ENCODE measurements around the gene C1orf21.

Gene C1orf21

DNA sequence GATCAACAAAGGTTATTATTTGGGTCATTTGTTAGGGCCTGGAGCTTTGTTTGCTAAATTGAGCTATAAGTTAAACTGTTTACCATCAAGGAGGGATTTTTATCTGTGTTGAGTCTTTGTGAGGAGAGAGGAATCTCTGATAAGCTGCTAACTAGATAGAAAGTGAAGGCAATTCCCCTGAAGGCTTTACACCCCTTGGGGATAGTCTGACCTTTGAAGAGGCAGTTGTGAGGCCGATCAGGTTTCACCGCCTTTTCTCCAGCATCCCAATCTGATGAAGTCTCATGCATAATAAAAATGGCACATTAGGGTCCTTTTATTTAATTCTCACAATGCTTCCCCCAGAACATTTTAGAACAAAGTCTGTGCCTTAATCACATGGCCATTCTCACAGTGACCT is 21.8 kb downstream of the C1orf21 start (continued):
- no peak for TF ChIP-seq TSHZ2 (CRISPR knock-in tag; IDR thresholded peaks at IDR 0.05)
- TF ChIP-seq, protein P1, sequence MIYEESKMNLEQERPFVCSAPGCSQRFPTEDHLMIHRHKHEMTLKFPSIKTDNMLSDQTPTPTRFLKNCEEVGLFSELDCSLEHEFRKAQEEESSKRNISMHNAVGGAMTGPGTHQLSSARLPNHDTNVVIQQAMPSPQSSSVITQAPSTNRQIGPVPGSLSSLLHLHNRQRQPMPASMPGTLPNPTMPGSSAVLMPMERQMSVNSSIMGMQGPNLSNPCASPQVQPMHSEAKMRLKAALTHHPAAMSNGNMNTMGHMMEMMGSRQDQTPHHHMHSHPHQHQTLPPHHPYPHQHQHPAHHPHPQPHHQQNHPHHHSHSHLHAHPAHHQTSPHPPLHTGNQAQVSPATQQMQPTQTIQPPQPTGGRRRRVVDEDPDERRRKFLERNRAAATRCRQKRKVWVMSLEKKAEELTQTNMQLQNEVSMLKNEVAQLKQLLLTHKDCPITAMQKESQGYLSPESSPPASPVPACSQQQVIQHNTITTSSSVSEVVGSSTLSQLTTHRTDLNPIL (CRISPR knock-in tag; IDR thresholded peaks at IDR 0.05; ENCODE audit: low read depth): no peak
- no peak for TF ChIP-seq ZNF565 (CRISPR knock-in tag; conservative IDR thresholded peaks at IDR 0.05; ENCODE audit: low read depth)

- ATAC-seq: no peak
- TF ChIP-seq TOX (CRISPR knock-in tag; IDR thresholded peaks at IDR 0.05; ENCODE audit: borderline replicate concordance): no peak
- TF ChIP-seq, protein P2, sequence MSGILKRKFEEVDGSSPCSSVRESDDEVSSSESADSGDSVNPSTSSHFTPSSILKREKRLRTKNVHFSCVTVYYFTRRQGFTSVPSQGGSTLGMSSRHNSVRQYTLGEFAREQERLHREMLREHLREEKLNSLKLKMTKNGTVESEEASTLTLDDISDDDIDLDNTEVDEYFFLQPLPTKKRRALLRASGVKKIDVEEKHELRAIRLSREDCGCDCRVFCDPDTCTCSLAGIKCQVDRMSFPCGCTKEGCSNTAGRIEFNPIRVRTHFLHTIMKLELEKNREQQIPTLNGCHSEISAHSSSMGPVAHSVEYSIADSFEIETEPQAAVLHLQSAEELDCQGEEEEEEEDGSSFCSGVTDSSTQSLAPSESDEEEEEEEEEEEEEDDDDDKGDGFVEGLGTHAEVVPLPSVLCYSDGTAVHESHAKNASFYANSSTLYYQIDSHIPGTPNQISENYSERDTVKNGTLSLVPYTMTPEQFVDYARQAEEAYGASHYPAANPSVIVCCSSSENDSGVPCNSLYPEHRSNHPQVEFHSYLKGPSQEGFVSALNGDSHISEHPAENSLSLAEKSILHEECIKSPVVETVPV (CRISPR knock-in tag; IDR thresholded peaks at IDR 0.05): no peak
- no peak for TF ChIP-seq ZNF70 (CRISPR knock-in tag; IDR thresholded peaks at IDR 0.05)
- TF ChIP-seq OSR1 (CRISPR knock-in tag; IDR thresholded peaks at IDR 0.05): no peak
- no peak for TF ChIP-seq CSDC2 (CRISPR knock-in tag; IDR thresholded peaks at IDR 0.05)
- TF ChIP-seq ESRRG (CRISPR knock-in tag; IDR thresholded peaks at IDR 0.05): no peak
- no peak for TF ChIP-seq POU6F1 (CRISPR knock-in tag; IDR thresholded peaks at IDR 0.05; ENCODE audit: borderline replicate concordance, low read depth)
- TF ChIP-seq PPARA (CRISPR knock-in tag; IDR thresholded peaks at IDR 0.05; ENCODE audit: borderline replicate concordance): no peak
- TF ChIP-seq, protein P1 (CRISPR knock-in tag; IDR thresholded peaks at IDR 0.05; ENCODE audit: low read depth): no peak
- TF ChIP-seq ZNF8 (CRISPR knock-in tag; IDR thresholded peaks at IDR 0.05): no peak
Measured at GRCh38 chr1:184409011-184409410, 22.2 kb downstream of the C1orf21 start.

DNA sequence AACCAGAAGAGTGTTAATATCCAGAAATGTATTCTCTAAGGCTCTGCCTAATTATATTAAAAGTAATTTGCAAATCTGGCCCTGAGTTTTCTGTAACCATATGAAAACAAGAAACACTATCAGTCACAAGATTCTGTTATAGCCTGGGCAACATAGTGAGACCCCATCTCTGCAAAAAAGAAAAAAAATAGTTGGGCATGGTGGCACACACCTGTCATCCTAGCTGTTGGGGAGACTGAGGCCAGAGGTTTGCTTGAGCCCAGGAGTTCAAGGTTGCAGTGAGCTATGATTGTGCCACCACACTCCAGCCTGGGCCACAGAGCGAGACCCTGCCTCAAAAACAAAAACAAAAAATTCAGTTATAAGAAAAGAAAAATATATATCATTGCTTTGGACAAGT is 25.6 kb downstream of the C1orf21 start:
- TF ChIP-seq CSDC2 (CRISPR knock-in tag; IDR thresholded peaks at IDR 0.05) (no peak), SNAI2 (CRISPR knock-in tag; IDR thresholded peaks at IDR 0.05) (no peak), PPARA (CRISPR knock-in tag; IDR thresholded peaks at IDR 0.05; ENCODE audit: borderline replicate concordance) (no peak), ZNF70 (CRISPR knock-in tag; IDR thresholded peaks at IDR 0.05) (no peak), ZFP30 (CRISPR knock-in tag; IDR thresholded peaks at IDR 0.05) (no peak)
- TF ChIP-seq, protein P3, sequence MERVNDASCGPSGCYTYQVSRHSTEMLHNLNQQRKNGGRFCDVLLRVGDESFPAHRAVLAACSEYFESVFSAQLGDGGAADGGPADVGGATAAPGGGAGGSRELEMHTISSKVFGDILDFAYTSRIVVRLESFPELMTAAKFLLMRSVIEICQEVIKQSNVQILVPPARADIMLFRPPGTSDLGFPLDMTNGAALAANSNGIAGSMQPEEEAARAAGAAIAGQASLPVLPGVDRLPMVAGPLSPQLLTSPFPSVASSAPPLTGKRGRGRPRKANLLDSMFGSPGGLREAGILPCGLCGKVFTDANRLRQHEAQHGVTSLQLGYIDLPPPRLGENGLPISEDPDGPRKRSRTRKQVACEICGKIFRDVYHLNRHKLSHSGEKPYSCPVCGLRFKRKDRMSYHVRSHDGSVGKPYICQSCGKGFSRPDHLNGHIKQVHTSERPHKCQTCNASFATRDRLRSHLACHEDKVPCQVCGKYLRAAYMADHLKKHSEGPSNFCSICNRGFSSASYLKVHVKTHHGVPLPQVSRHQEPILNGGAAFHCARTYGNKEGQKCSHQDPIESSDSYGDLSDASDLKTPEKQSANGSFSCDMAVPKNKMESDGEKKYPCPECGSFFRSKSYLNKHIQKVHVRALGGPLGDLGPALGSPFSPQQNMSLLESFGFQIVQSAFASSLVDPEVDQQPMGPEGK (CRISPR knock-in tag; IDR thresholded peaks at IDR 0.05; ENCODE audit: borderline replicate concordance): no peak
- no peak for ATAC-seq

DNA sequence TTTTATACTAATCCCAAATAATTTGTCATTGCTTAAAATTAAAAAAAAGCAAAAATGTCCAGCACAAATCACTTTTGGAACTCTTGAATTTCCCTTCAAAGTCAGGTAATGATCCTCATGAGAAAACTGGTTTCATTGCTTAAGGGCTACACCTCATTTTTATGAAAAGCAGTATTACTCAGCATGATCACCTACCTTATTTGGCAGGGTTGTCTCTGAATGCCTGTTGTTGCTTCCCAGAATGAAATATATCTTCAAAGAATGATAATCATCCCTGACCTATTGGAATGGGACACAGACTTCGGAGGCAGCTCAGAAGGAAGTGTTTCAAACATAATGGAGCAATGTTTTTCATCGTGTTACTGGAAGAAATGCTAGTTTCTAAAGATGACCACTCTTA is 29.7 kb downstream of the C1orf21 start:
- TF ChIP-seq ARNTL (CRISPR knock-in tag; IDR thresholded peaks at IDR 0.05; ENCODE audit: borderline replicate concordance, low read depth) (no peak), ZFP30 (CRISPR knock-in tag; IDR thresholded peaks at IDR 0.05) (no peak)
- no peak for ATAC-seq
